HG02840 (cell line): Measurements from ENCODE around the gene SPATA33.
"Not testable (repeated sequence)": the region's sequence is repeated elsewhere in the genome, so short reads cannot be mapped to it uniquely, and the experiment has no call there.

Source experiments
- ATAC-seq: cut with Tn5 transposase; IDR thresholded peaks from one replicate; pipeline ENCODE4 v1.9.1; 2021; ENCODE audit warnings: mild to moderate bottlenecking, moderate library complexity, moderate number of reproducible peaks; ENCODE audit not compliant: unreplicated experiment, low FRiP score

The SPATA33 gene

GRCh38 chr16:89691231-89691985 is 33.8 kb downstream of the SPATA33 start:
- ATAC-seq, result no peak

- ATAC-seq, result no peak
Observed at GRCh38 chr16:89691986-89692569, 34.4 kb downstream of the SPATA33 start.

- no peak for ATAC-seq
Observed at GRCh38 chr16:89693289-89693731, 35.7 kb downstream of the SPATA33 start.

- ATAC-seq, result no peak
Observed at GRCh38 chr16:89693931-89694783, 36.5 kb downstream of the SPATA33 start.

- ATAC-seq, result not testable (repeated sequence)
Observed at GRCh38 chr16:89694784-89695085, 37.1 kb downstream of the SPATA33 start.

- no peak for ATAC-seq
Observed at GRCh38 chr16:89695086-89695874, 37.6 kb downstream of the SPATA33 start.

GRCh38 chr16:89695875-89696669 is 38.4 kb downstream of the SPATA33 start:
- ATAC-seq, result no peak

- ATAC-seq, result no peak
Observed at GRCh38 chr16:89696670-89697128, 39.1 kb downstream of the SPATA33 start.

GRCh38 chr16:89697161-89697615 is 39.6 kb downstream of the SPATA33 start:
- ATAC-seq, result no peak

- ATAC-seq, result no peak
Observed at GRCh38 chr16:89697616-89698331, 40.1 kb downstream of the SPATA33 start.

- ATAC-seq, result not testable (repeated sequence)
Observed at GRCh38 chr16:89698717-89699116, 41.1 kb downstream of the SPATA33 start.

GRCh38 chr16:89699629-89700099 is 42.0 kb downstream of the SPATA33 start:
- not testable (repeated sequence) for ATAC-seq

- ATAC-seq, result no peak
Observed at GRCh38 chr16:89700100-89700648, 42.5 kb downstream of the SPATA33 start.

GRCh38 chr16:89700649-89701424 is 43.2 kb downstream of the SPATA33 start:
- ATAC-seq, result no peak

GRCh38 chr16:89701425-89702406 is 44.1 kb downstream of the SPATA33 start, which contains the start of gene SPATA2L:
Gene SPATA2L (minus strand): TSS chr16:89701705. CDS start chr16:89701232, 473 bp downstream.
- ATAC-seq, result peak; percentile 61

GRCh38 chr16:89704281-89704680 is 46.6 kb downstream of the SPATA33 start:
- no peak for ATAC-seq
